HG03457 (cell line): Measurements from ENCODE around the gene WNT7B.

ENCODE experiments used
- ATAC-seq: cut with Tn5 transposase; IDR thresholded peaks from one replicate; pipeline ENCODE4 v1.9.1; 2021; ENCODE audit warnings: moderate number of reproducible peaks; ENCODE audit not compliant: unreplicated experiment

WNT7B gene

DNA sequence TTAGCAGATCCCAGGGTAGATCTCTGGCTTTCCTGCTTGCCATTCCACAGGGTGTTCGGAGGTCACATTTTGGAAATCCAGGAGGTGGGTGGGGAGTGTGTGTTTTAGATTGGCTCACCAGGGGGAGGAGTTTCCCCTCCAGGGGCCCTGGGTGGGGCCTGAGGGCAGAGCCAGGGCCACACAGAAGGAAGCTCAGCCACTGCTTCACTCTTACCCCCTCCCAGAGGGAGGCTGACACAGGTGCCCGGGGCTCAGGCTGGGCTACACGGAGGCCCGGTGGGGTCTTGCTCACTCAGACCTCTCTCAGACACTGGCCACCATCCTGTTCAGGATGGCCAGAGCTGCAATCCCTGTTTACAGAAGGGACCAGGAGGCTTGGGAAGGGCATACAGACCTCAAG, 2.5 kb downstream of the WNT7B start:
- ATAC-seq: no peak

DNA sequence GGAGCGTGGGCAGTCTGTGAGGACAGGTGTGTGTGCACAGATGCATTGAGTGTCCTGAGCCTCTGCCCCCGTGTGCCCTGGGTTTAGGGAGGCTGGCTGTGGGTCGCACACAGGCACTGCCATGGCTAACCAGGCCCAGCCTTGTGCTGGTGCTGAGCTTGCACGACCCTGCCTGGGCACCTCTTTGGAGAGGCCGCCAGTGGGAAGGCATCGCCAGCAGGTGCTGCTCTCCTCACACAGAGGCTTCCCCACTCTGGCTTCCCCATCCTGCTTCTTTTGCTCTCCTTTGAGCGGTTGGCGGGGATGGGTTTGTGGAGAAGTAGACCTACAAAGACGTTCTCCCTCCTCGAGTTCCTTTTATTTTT, 4.1 kb downstream of the WNT7B start:
- ATAC-seq: no peak

DNA sequence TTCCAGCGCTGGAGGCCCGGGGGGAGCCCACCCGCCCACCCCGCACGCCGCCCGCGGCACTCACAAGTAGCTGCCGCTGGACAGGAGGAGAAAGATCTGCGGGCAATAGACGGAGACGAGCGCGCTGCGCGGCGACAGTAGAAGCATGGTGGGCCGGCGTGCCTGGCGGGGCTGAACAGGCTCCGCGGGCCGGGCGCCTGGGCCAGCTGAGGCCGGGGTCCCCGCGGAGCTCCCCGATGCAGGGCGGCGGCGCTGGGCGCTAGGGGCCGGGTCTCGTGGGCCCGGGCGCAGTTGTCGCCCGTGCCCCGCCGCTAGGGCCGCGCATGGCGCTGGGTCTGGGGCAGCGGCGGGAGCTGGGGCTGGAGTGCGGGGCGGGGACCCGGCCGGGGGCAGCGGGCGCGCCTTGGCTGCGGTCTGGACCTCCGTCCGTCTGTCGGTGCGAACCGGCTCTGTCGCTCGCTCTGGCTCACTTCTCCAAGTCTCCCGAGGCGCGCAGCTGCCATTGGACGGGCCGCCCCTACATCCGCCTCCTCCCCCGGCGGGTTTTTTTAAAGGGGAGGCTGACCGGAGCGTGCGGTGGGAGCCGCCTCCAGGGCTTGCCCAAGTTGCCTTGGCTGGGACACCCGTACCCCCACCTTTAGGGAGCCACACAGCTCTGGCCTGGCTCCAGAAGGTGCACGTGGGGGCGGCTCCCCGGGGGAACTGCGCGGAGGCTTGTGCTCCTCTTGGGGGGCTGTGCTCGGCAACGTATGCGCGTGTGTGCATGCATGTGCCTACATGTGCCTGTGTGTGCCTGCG, 4.7 kb downstream of the WNT7B start:
- no peak for ATAC-seq

DNA sequence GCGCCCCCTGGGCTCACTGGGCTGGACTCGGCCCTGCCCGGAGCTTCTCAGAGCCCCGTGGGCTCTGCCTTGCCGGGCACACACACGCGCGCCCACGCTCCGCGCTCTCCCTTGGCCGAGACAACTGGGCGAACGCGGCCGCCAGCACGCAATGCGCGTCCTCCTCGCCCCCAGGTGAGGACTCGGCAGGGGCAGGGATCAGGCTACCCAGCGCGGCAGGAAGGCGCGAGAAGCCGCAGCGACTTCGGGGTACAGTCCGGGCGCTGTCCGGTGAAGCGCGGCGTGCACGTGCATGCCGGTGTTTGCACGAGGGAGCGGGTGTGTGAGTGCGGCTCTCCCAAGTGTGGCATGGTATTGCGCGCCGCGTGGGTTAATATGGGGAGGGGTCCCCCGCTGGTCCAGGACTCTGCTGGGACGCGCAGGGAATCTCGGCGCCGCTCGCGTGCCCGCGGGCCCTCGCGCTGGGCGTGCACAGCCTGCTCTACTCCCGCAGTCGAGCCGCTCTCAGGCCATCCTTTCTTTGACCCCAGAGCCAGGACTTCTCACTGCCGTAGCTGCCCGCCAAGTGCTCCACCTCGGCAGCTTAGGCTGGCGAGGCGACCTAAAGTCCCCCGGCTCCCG, 5.4 kb downstream of the WNT7B start:
- no peak for ATAC-seq

DNA sequence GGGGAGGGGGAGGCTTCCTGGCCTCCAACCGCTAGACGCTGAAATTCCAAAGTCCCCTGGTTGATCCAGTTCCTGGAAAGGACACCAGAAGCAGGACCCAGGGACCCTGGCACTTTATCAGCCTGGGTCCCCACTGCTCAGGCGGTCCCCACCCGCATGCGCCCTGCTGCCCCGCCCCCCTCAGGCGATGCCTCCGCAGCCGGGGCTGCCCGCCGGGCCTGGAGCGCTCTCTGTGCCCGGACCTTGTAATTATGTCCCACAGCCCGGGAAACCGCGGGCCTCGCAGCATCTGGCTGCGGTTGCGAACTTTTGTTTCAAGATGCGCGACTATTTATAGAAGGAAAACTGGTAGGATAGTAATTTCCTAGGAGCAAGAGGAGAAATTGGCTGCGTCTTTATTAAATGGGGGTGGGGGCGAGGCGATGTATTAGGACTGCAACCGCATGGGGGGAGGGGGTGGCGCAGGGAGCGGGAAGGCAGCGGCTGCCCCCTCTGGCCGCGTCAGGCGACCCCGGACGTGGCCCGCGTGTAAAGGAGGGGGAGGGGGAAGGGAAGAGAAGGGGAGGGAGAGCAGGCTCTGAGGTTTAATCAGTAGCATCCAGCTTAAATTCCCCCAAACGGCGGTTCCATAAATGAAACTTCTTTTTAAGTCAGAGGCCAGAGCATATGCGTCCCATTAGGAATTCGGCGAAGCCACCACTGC, 6.1 kb downstream of the WNT7B start:
- no peak for ATAC-seq

DNA sequence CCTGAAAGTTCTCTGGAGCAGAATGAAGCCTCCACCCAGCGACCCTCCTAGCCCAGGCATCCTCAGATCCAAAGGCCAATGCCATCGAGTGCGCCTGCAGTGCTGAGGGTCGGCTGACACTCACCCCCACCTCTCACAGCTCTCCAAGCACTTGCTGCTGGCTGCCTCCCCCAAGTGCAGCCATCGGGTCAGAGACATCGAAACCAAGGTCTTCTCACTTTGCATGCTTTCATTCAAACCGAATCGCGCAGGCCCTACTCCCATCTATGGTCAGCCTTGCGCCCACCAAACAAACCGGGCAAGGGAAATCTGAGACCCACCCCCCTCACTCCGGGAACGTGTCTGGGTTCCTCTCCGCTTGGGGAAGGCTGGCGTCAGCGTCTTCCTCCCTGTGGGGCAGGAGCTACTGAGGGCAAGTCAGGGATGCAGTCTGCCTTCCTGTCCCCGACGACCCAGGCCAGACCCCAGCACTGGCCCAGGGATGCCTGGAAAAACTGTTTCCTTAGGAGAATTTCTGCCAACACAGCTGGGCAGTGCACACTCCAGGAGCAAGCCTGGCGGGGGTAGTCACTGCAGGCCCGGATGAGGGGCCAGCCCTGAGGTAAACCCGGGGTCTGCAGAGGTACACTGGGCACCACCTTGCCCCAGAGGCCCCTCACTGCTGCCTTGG, 7.0 kb downstream of the WNT7B start:
- no peak for ATAC-seq

DNA sequence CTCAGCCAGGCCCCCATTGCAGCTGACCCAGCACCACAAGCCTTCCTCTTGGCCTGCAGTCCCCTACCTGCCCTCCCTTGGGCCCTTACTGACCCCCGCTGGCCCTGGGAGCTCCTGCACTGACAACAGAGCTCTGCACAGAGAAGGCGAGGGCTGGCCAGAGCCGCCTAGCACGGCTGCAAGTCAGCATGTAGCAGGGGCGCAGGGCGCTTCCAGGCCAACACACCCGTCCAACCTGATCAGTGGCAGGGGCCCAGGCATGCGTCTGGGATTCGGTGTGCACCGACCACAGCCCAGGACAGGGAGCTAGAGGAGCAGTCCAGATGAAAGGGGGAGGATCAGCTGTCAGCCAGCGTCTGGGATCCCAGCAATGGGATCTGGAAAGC, 7.6 kb downstream of the WNT7B start:
- no peak for ATAC-seq

DNA sequence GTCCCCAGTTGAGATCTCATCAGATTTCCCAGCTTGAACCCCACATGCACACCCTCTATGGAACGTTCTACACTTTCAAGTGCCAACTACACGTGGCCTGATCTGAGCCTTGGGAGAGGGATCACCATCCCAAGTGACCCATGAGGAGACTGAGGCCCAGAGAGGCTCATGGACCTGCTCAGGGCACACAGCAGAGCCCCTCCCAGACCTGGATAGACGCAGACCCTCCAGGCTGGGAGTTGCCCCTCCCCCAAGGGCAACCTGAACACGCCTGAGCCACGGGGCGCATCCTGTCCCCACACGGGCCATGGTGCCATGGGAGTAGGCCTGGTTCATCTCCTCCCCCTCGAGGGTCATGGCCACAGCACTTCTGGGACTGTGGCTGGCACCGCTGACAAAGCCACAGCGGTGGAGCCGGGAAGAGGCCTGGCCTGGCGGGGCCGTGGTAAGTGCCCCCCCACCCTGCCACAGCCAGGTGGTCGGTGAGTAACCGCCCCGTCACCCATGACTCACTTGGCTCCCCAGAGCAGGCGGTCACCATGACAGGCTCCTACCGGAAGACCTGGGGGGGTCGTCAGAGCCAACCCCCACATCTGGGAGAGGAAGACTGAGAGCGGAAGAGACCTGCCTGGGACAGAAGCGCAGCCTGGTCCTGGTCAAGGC, 8.1 kb downstream of the WNT7B start:
- ATAC-seq: no peak

DNA sequence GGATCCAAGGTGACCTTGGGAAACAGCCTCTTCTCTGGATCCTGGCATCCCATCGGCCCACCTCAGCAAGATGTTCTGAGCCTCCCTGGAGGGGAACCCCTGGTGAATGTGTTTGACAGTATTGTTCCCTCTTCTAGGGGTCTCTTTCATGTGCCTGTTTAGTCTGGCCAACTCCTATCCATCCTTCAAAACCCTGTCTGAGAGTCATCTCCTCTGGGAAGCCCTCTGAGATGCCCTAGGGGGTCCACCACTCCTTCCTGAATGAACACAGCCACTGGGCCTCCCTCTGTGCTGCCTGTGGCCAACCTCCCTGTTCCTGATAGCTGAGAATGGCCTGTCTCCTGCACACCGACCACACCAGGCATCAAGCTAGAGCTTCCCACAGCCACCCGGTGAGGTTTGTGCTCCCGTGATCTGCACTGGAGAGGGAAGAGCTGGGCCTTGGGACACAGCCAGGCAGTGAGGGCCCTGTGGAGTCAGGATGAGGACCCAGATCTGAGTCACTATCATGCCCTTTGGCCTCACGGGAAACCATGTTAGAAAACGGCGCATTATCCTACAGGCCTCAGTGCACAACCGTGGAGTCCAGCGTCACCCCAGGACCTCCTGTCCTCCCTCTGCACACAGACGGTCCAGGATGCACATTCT, 8.8 kb downstream of the WNT7B start:
- ATAC-seq: no peak

DNA sequence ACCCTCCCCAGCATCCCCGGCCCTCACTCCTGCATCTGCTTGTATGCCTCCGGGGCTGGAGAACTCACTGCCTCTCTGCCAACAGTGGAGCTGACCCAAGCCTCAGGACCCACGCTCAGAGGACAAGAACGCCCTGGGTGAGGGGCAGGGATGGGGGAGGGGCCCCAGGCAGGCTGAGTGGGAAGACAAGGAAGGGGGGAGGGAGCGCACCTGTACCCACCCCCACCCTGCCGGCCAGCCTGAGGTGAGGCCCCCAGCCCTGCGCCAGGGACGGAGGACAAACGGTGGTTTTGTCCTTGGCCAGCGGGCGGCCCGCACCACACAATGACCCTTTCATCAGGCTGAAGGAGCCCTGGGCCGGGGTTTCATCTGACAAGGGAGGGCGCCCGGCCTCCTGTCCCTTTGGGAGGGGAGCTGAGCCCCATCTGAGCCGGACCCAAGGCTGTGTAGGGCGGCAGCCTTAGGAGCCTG, 10.0 kb downstream of the WNT7B start:
- no peak for ATAC-seq

DNA sequence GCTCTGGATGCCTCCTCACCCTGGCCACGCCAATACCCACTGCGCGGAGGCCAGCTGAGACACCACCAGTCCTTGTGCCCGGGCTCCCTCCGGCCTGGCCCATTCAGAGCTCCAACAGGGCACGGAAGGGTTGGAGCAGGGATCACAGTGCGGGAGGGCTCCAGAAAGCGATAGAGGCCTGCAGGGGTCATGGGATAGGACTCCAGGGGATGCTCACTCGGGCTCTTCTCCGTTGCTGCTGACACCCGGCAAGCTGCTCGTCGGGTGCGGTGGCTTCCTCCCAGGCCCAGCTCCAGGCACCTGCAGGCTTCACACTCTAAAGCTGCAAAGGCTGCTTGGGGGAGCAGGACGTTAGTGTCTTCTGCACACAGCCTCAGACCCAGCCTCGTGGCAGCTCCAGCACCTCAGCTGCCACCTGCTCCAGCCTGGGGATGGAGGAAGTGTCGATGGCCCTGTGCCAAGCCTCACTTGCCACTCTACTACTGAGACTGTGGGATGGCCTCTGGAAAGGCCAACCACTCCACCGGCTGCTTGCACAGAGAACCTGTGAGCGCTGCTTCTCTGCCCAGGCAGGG, 10.6 kb downstream of the WNT7B start:
- no peak for ATAC-seq

DNA sequence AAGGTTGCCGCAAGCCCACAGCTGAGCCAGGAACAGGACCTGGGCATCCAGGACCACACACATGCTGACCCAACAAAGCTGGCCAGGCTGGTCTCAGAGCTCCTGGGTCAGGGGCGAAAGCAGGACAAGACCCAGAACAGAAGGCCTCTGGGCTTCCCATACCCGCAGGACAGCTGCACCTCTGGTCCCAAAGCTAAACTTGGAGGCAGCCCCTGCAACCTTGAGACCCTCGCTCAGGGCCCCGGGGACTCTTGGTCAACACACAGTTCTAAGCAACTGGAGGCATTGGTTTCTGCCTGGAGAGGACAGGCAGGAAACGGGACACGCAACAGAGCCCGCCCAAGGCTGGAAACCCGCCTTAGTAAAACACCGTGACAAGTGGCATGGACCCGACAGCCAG, 11.4 kb downstream of the WNT7B start:
- no peak for ATAC-seq

DNA sequence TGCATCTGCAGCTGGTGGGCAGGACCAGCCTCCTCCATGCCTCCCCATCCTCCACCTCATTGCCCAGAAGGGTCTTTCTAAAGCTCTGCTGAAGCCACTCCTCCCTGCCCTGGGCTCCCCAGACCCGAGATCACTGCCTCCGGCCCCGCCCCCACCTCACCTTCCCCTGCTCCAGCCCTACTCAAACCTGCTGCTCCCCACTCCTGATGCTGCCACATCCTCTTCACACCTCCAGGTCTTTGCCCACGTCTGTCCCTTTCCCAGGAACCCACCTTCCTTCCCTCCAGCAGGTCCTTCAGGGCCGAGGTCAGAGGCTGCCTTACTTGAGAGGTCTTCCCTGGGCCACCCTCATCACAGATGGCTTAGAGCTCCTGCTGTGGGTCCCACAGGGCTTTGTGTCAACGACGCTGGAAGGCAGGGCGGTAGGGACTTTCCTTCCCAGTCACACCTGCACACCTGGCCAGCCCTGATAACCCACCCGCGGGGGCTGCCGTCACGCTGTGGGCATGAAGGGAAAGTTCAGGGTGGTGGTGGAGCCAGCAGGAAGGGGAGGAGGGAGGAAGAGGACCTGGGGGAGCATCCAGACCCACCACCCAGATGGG, 11.9 kb downstream of the WNT7B start:
- no peak for ATAC-seq

DNA sequence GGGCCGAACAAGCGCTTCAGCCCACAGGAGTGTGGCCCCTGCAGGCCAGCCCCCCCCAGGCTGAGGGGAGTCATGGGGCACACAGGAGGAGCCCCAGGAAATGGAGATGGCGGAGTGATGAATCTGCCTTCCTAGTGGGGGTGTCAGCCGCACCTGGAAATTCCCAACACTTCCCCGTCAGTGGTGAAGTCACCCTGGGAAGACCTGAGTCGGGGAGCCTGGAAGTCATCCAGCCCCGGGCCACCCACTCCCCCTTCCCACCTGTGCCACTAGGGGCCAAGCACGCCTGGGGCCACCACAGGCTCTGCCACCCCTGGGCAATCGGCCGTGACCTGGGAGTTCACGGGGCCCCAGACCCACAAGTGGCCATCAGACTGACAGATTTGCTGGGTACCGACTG, 12.6 kb downstream of the WNT7B start:
- no peak for ATAC-seq

DNA sequence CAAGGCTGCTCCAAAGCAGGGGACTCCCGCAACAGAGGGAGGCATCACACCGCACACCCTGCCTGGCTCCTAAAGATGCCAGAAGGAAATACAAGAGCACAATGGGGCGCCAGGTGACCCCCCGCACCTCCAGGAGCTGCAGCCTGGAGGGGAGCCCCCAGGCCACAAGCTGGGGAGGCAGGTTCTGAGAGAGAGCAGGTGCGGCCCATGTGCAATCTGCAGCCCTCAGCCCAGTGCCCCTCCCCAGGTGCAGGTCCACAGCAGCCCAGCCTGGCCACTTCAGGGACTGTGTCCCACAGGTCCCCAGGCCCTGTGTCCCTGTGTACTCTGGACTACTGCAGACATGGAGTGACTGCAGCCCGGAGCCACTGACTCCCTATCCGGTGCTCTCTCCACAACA, 13.1 kb downstream of the WNT7B start:
- ATAC-seq: no peak

DNA sequence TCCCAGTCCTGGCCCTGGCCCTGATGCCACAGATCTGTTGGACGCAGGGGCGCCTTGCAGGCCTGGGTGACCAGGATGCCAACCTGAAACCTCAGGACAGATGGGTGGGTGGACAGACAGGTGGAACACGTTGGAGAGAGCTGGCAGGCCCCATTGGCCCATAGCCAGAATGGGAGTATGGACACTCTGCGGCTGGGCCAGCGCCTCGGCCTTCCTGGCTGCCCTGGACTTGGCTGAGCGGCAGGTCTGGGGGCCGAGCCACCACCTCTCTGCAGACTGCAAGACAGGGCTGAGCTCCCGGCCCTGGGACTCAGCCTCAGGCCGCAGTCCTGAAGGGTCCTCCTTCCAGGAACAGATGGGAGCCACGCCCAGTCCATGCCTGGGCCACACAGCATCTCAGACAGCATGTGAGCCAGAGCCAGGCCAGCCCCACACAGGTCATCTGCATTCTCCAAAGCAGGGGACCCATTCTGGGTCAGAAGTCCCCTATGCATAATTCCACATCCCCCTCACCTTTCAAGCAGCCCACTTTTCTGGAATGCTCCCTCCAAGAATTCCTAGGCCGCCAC, 14.1 kb downstream of the WNT7B start:
- ATAC-seq: no peak

DNA sequence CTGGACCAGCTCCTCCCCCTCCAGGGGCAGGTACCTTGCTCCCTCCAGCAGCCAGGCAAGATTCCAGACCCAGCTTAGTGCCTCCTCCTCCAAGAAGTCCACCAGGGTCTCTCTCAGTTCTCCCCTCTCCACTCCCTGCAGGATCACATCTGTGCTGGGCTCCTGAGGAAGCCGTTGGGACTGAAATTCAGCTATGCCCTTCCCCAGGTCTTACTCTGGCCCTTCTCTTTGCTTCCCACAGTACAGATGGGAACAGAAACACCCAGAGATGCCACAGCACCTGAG, 14.6 kb downstream of the WNT7B start:
- no peak for ATAC-seq

DNA sequence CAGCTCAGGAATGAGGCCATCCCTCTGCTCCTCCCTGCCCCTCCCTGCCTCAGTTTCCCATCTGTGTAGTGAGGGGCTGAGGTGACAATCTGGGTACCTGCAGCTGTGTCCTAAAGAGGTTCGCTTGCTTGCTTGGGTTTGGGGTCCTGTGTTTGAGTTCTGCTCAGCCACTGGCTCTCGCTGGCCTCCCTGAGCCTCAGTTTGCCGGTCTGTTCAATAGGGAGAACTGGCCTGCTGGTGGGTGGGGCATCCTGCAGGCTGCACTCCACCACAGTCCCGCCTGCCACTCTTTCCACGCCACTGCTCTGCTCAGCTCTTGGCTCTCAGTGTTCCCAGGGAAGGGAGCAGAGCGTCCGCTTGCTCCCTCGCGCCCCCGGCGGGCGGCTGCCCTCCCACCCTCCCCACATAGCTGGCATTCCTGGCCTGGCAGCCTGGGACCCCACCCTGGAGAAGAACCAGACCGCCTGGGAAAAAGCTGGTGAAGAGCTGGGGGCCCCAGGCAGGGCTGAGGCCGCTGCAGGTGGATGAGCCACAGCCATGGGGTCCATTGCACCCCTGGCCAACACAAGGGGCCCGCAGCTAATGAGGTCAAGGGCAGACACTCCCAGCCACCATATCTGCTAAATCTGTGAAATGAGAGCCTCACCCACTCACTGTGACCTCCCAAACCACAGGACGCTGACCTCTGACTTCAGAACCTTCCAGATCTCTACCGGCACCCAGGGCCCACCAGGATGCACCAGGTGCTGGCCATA, 15.1 kb downstream of the WNT7B start:
- ATAC-seq: no peak
